Measurements from ENCODE around the gene RIC3.
"Not testable (repeated sequence)": the region's sequence is repeated elsewhere in the genome, so short reads cannot be mapped to it uniquely, and the experiment has no call there.

DNA sequence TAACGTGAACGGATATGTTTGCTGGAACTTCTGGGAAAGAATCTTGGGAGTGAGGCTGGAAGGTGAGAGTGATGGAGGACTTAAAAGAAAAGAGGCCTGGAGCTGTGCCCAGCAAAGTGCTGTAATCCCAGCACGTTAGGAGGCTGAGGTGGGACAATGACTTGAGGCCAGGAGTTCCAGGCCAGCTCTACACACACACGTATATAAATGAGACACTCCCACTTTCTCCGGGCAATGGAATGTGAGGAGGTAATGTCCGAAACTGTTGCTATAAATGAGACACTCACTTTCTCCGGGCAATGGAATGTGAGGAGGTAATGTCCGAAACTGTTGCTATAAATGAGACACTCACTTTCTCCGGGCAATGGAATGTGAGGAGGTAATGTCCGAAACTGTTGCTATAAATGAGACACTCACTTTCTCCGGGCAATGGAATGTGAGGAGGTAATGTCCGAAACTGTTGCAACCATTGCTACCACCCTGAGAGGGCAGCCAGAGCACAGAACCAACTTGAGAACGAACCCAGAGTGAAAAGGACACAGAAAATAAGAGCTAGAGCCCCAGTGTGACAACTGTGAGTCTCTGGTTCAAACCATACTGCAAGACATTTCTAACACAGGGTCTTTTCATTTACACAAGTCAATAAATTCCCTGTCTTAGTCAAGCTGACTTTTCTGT lies 7.1 kb downstream of the RIC3 start:
- TF ChIP-seq, protein P1, sequence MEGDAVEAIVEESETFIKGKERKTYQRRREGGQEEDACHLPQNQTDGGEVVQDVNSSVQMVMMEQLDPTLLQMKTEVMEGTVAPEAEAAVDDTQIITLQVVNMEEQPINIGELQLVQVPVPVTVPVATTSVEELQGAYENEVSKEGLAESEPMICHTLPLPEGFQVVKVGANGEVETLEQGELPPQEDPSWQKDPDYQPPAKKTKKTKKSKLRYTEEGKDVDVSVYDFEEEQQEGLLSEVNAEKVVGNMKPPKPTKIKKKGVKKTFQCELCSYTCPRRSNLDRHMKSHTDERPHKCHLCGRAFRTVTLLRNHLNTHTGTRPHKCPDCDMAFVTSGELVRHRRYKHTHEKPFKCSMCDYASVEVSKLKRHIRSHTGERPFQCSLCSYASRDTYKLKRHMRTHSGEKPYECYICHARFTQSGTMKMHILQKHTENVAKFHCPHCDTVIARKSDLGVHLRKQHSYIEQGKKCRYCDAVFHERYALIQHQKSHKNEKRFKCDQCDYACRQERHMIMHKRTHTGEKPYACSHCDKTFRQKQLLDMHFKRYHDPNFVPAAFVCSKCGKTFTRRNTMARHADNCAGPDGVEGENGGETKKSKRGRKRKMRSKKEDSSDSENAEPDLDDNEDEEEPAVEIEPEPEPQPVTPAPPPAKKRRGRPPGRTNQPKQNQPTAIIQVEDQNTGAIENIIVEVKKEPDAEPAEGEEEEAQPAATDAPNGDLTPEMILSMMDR (conservative IDR thresholded peaks at IDR 0.05 in 1 of 2, IDR thresholded peaks at IDR 0.05 in 1 of 2; ENCODE audit: extremely low read depth in 1 of 2, insufficient read depth in 1 of 2, low read depth in 1 of 2, low read length in 2 of 2), result not testable (repeated sequence)
- TF ChIP-seq EZH2 (IDR thresholded peaks at IDR 0.05; ENCODE audit: borderline replicate concordance, low read length), result not testable (repeated sequence)

All from mammary epithelial cell (primary cell).